ENCODE measurements around the gene SPINK14.

The SPINK14 gene

DNA sequence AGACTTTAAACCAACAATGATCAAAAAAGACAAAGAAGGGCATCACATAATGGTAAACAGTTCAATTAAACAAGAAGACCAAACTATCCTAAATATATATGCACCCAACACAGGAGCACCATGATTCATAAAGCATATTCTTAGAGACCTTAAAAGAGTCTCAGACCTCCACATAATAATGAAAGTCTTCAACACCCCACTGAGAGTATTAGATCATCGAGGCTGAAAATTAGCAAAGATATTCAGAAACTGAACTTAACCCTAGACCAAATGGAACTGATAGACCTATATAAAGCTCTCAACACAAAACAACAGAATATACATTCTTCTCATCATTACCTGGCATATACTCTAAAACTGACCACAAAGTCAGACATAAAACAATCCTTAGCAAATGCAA, 11.7 kb upstream of the SPINK14 start:
- ATAC-seq, result no peak
- TF ChIP-seq ZNF8 (CRISPR knock-in tag; IDR thresholded peaks at IDR 0.05) (no peak), ZFP3 (CRISPR knock-in tag; IDR thresholded peaks at IDR 0.05) (no peak), PATZ1 (CRISPR knock-in tag; IDR thresholded peaks at IDR 0.05; ENCODE audit: borderline replicate concordance) (no peak), ZFP30 (CRISPR knock-in tag; IDR thresholded peaks at IDR 0.05) (no peak), ARNTL (CRISPR knock-in tag; IDR thresholded peaks at IDR 0.05; ENCODE audit: borderline replicate concordance, low read depth) (no peak)

GRCh38 chr5:148162038-148162437, 6.3 kb upstream of the SPINK14 start:
- ATAC-seq, result no peak
- TF ChIP-seq ZFP3 (CRISPR knock-in tag; IDR thresholded peaks at IDR 0.05) (no peak), ZC3H10 (CRISPR knock-in tag; IDR thresholded peaks at IDR 0.05) (no peak), ZNF70 (CRISPR knock-in tag; IDR thresholded peaks at IDR 0.05) (no peak), PATZ1 (CRISPR knock-in tag; IDR thresholded peaks at IDR 0.05; ENCODE audit: borderline replicate concordance) (no peak), OSR1 (CRISPR knock-in tag; IDR thresholded peaks at IDR 0.05) (no peak), PPARA (CRISPR knock-in tag; IDR thresholded peaks at IDR 0.05; ENCODE audit: borderline replicate concordance) (no peak), RARB (CRISPR knock-in tag; IDR thresholded peaks at IDR 0.05) (no peak), GLIS3 (CRISPR knock-in tag; IDR thresholded peaks at IDR 0.05) (no peak), TSHZ2 (CRISPR knock-in tag; IDR thresholded peaks at IDR 0.05) (no peak), SNAI2 (CRISPR knock-in tag; IDR thresholded peaks at IDR 0.05) (no peak), TCF4 (CRISPR knock-in tag; IDR thresholded peaks at IDR 0.05; ENCODE audit: borderline replicate concordance) (no peak), POU6F1 (CRISPR knock-in tag; IDR thresholded peaks at IDR 0.05; ENCODE audit: borderline replicate concordance, low read depth) (no peak)

DNA sequence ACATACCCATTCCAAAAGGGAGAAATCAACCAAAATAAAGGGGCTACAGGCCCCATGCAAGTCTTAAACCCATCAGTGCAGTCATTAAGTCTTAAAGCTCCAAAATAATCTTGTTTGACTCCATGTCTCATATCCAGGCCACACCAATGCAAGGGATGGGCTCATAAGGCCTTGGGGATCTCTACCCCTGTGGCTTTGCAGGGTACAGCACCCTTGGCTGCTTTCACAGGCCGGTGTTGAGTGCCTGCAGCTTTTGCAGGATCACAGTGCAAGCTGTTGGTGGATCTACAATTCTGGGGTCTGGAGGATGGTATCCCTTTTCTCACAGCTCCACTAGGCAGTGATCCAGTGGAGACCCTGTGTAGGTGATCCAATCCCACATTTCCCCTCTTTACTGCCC, 5.0 kb upstream of the SPINK14 start:
- TF ChIP-seq CSDC2 (CRISPR knock-in tag; IDR thresholded peaks at IDR 0.05) (no peak), PPARA (CRISPR knock-in tag; IDR thresholded peaks at IDR 0.05; ENCODE audit: borderline replicate concordance) (no peak), ESRRG (CRISPR knock-in tag; IDR thresholded peaks at IDR 0.05) (no peak), ARNTL (CRISPR knock-in tag; IDR thresholded peaks at IDR 0.05; ENCODE audit: borderline replicate concordance, low read depth) (no peak), TSHZ2 (CRISPR knock-in tag; IDR thresholded peaks at IDR 0.05) (no peak), RARB (CRISPR knock-in tag; IDR thresholded peaks at IDR 0.05) (no peak), PATZ1 (CRISPR knock-in tag; IDR thresholded peaks at IDR 0.05; ENCODE audit: borderline replicate concordance) (no peak), ZC3H10 (CRISPR knock-in tag; IDR thresholded peaks at IDR 0.05) (no peak), TCF4 (CRISPR knock-in tag; IDR thresholded peaks at IDR 0.05; ENCODE audit: borderline replicate concordance) (no peak), POU6F1 (CRISPR knock-in tag; IDR thresholded peaks at IDR 0.05; ENCODE audit: borderline replicate concordance, low read depth) (no peak)
- TF ChIP-seq, protein P1, sequence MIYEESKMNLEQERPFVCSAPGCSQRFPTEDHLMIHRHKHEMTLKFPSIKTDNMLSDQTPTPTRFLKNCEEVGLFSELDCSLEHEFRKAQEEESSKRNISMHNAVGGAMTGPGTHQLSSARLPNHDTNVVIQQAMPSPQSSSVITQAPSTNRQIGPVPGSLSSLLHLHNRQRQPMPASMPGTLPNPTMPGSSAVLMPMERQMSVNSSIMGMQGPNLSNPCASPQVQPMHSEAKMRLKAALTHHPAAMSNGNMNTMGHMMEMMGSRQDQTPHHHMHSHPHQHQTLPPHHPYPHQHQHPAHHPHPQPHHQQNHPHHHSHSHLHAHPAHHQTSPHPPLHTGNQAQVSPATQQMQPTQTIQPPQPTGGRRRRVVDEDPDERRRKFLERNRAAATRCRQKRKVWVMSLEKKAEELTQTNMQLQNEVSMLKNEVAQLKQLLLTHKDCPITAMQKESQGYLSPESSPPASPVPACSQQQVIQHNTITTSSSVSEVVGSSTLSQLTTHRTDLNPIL (CRISPR knock-in tag; IDR thresholded peaks at IDR 0.05; ENCODE audit: low read depth), result no peak
- ATAC-seq, result no peak

Measured in SK-N-SH treated with all-trans-retinoic acid at 6 μM for 48 hours (cell line).